ENCODE measurements around the gene FRAS1. TPM values are rescaled to one million over a fixed set of nuclear protein-coding genes. Genes with fewer than 3 reads are reported as not detected.
A peak's percentile ranks its signal among the peaks of the same experiment; 100 is the strongest.

Gene FRAS1
- total and polyA plus RNA-seq, 8 donors: 15.3 to 48.9 (median 40.4) TPM

DNA sequence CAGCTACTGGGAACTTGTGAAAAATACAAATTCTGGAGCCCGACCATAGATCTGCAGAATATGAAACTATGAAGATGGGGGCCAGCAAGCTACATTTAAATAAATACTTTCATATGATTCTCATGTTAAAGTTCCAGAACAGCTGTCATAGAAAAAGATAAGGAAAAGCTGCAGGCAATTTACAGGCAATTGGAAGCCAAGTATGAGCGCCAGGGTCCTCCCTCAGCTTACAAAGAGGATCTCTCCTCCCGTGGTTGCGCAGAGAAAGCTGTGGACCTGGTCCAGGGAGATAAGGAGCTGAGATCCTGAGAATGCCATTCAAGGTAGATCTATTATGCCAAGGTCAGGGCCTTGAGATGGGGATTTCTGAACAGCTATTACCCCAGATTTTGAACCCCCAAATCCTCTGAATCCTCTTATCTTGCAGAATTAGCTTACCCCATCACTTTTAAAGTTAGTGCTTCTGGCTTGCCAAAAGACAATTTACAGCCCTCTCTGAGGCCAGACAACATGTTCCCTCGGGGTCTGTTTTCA lies 25.6 kb upstream of the FRAS1 start:
- DNase-seq (peak in 2 of 4 donors; percentile 59 to 73), ATAC-seq (no peak)
- TF ChIP-seq, protein P1, sequence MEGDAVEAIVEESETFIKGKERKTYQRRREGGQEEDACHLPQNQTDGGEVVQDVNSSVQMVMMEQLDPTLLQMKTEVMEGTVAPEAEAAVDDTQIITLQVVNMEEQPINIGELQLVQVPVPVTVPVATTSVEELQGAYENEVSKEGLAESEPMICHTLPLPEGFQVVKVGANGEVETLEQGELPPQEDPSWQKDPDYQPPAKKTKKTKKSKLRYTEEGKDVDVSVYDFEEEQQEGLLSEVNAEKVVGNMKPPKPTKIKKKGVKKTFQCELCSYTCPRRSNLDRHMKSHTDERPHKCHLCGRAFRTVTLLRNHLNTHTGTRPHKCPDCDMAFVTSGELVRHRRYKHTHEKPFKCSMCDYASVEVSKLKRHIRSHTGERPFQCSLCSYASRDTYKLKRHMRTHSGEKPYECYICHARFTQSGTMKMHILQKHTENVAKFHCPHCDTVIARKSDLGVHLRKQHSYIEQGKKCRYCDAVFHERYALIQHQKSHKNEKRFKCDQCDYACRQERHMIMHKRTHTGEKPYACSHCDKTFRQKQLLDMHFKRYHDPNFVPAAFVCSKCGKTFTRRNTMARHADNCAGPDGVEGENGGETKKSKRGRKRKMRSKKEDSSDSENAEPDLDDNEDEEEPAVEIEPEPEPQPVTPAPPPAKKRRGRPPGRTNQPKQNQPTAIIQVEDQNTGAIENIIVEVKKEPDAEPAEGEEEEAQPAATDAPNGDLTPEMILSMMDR (IDR thresholded peaks at IDR 0.05): no peak
- intact Hi-C loops (cut with DNase I): no loop called here
- Histone ChIP-seq H3K36me3 (no peaks in the 10 kb centered on the region), H3K27ac (no peak overlapping the region), H3K27me3 (peaks cover 0 to 2% of the 10 kb centered on the region in 2 donors), H3K4me3 (no peak overlapping the region), H3K4me1 (no peaks in the 10 kb centered on the region), H3K9me3 (no peaks in the 10 kb centered on the region)

DNA sequence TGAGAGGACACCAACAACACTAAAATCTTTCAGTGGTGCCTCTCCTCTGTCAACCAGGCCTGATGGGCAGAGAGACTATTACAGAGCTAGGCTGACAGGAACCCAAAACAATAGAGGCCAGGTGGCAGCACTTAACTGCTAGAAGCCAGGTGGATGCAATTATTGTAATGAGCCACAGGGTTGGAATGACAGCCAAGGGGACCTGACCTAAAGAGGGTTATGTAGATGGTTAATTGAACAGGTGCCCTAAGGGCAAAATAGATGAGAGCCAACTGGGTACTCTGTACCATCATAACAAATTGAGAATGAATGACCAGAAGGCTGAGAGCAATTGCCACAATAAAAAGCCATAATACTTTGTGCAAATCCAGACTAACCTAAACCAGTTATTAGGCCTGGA lies 24.7 kb upstream of the FRAS1 start:
- ATAC-seq (no peak), DNase-seq (no peak)
- intact Hi-C loops (cut with DNase I): no loop called here
- TF ChIP-seq, protein P1 (IDR thresholded peaks at IDR 0.05): no peak
- H3K36me3 ChIP-seq: no peaks in the 10 kb centered on the region
- no peaks in the 10 kb centered on the region for H3K9me3 ChIP-seq
- H3K27ac ChIP-seq: no peak overlapping the region
- H3K4me3 ChIP-seq: no peak overlapping the region
- H3K4me1 ChIP-seq: no peaks in the 10 kb centered on the region
- H3K27me3 ChIP-seq: peaks cover 0 to 2% of the 10 kb centered on the region in 2 donors

DNA sequence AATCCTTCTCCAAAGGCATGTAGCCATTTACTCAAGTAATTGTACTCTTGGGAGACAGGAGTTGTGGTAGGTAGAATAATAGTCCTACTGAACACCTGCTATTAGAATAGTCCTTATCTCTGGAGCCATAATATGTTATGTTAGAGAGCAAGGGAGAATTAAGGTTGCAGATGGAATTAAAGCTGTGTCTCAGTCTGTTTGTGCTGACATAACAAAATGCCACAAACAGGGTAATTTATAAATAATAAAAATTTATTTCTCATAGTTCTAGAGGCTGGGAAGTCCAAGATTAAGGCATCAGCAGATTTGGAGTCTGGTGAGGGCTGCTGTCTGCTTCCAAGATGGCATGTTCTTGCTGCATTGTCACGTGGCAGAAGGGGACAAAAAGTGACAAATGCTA lies 24.2 kb upstream of the FRAS1 start:
- Histone ChIP-seq H3K27ac (no peak overlapping the region), H3K36me3 (no peaks in the 10 kb centered on the region), H3K27me3 (peaks cover 0 to 2% of the 10 kb centered on the region in 2 donors), H3K4me1 (no peaks in the 10 kb centered on the region), H3K4me3 (no peak overlapping the region), H3K9me3 (no peaks in the 10 kb centered on the region)
- TF ChIP-seq, protein P1 (IDR thresholded peaks at IDR 0.05): no peak
- intact Hi-C loops (cut with DNase I): no loop called here
- DNase-seq: no peak
- ATAC-seq: no peak

DNA sequence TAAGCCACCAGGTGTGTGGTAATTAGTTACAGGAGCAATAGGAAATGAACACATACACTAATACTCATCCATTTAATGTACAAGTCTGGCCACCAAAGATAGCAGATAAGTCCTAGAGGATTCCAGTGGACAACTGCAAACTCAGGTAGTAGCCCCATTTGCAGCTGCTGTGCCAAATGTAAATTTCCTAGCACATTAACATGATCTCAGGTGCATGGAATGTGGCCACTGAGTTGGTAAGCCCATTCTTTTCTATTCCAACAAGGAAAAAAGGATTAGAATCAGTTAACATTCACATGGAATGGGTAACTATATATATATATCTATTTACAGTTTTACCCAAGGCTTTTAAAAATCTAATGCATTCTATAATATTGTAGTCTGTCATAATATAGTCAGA lies 23.3 kb upstream of the FRAS1 start:
- intact Hi-C loops (cut with DNase I): no loop called here
- H3K27me3 ChIP-seq: no peaks in the 10 kb centered on the region
- no peak overlapping the region for H3K4me3 ChIP-seq
- no peaks in the 10 kb centered on the region for H3K9me3 ChIP-seq
- no peaks in the 10 kb centered on the region for H3K4me1 ChIP-seq
- TF ChIP-seq, protein P1 (IDR thresholded peaks at IDR 0.05): no peak
- DNase-seq (no peak), ATAC-seq (no peak)
- H3K36me3 ChIP-seq: no peaks in the 10 kb centered on the region
- no peak overlapping the region for H3K27ac ChIP-seq

DNA sequence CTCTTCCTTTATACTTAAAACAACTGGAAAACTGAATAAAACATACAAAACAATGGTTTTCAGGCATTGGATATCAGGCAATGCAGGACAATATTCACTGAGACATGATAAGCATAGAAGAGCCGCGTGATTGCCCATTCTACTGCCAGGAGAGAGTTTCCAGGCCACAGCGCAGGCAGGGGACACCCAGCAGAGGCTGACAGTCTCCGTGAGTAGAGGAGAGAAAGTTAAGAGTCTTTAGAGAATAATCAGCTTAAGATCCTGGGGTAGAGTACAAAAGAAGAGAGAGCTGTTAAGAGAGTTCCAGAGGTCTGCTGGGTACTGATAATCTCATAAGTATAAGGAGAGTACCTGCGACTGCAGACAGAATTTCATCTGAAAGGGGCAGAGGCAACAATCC lies 18.4 kb upstream of the FRAS1 start:
- TF ChIP-seq, protein P1 (IDR thresholded peaks at IDR 0.05): no peak
- no peak overlapping the region for H3K27ac ChIP-seq
- no peaks in the 10 kb centered on the region for H3K9me3 ChIP-seq
- H3K4me3 ChIP-seq: no peak overlapping the region
- no peaks in the 10 kb centered on the region for H3K27me3 ChIP-seq
- no peaks in the 10 kb centered on the region for H3K36me3 ChIP-seq
- ATAC-seq: no peak
- H3K4me1 ChIP-seq: no peaks in the 10 kb centered on the region
- DNase-seq: no peak
- intact Hi-C loops (cut with DNase I): no loop called here
